ENCODE measurements around the gene SGMS2.

- TF ChIP-seq, protein P1, sequence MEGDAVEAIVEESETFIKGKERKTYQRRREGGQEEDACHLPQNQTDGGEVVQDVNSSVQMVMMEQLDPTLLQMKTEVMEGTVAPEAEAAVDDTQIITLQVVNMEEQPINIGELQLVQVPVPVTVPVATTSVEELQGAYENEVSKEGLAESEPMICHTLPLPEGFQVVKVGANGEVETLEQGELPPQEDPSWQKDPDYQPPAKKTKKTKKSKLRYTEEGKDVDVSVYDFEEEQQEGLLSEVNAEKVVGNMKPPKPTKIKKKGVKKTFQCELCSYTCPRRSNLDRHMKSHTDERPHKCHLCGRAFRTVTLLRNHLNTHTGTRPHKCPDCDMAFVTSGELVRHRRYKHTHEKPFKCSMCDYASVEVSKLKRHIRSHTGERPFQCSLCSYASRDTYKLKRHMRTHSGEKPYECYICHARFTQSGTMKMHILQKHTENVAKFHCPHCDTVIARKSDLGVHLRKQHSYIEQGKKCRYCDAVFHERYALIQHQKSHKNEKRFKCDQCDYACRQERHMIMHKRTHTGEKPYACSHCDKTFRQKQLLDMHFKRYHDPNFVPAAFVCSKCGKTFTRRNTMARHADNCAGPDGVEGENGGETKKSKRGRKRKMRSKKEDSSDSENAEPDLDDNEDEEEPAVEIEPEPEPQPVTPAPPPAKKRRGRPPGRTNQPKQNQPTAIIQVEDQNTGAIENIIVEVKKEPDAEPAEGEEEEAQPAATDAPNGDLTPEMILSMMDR (IDR thresholded peaks at IDR 0.05) = no peak
- no peak for TF ChIP-seq POLR2A (IDR thresholded peaks at IDR 0.05)
- no peak for TF ChIP-seq EP300 (IDR thresholded peaks at IDR 0.05)
Observed at GRCh38 chr4:107845681-107846080, 20.9 kb downstream of the SGMS2 start.
